HG03280 (cell line): ENCODE results near the gene AGAP1.

ENCODE experiments used
- ATAC-seq: cut with Tn5 transposase; IDR thresholded peaks from one replicate; pipeline ENCODE4 v1.9.1; 2021; ENCODE audit warnings: mild to moderate bottlenecking, moderate library complexity; ENCODE audit not compliant: unreplicated experiment

AGAP1 gene

DNA sequence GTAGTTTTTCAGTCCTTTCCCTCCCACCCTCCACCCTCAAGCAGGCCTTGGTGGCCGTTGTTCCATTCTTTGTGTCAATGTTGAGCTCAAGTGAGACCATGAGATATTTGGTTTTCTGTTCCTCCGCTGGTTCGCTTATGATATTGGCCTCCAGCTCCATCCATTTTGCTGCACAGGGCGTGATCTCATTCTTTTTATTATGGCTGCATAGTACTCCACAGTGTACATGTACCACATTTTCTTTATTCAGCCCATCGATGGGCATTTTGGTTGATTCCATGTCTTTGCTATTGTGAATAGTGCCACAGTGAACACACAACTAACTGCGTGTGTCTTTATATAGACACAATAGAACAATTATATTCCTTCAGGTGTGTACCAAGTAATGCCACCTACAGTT, 14.1 kb downstream of the AGAP1 start:
- no peak for ATAC-seq

DNA sequence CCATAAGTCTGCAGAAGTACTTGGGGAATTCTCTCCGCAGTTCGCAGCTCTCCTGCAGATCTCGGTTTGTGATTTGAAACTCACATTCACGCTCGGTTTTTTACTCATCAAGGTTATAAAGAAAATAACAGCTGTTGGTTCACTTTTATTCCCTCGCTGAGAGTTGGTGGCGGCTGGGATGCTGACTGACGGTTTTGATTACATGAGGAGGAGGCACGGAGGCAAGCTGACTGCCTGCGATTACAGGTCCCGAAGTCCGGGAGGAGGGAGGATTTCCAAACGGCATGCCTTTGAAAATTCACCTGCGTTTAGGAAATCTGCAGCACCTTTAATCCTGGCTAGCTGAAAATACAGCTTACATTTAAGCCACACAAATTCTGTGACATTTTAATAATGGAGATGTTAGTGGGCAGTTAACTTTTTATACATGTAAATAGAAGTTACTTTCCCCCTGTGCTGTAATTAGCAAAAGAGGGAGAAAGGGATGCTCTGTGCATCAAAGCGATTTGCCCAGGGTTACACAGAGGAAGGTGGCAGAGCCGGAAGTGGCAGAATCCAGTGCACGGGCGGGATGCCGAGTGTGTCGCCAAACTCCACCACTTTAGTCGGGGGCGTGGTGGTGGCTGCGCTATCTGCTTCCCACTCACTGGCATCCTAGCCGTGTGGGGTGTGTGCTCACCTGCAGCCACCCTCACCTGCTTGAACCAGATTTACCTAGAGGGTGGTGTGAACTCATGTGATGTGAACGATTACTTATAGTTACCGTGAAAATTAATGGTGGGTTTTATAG, 14.7 kb downstream of the AGAP1 start:
- no peak for ATAC-seq

DNA sequence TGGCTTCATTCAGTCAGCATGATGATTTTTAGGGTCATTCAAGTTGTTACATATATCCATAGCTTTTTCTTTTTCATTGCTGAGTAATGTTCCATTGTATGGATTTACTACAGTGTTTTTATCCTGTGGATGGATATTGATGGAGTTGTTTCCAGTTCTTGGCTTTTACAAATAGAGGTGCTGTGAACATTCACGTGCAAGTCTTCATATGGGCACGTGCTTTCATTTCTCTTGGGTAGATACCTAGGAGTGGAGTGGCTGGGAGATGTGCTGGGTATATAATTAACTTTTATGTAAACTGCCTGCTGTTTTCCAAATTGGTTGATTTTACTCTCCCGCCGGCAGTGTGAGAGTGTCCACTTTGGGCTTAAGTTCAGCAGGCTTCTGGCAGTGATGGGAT, 16.5 kb downstream of the AGAP1 start:
- no peak for ATAC-seq

DNA sequence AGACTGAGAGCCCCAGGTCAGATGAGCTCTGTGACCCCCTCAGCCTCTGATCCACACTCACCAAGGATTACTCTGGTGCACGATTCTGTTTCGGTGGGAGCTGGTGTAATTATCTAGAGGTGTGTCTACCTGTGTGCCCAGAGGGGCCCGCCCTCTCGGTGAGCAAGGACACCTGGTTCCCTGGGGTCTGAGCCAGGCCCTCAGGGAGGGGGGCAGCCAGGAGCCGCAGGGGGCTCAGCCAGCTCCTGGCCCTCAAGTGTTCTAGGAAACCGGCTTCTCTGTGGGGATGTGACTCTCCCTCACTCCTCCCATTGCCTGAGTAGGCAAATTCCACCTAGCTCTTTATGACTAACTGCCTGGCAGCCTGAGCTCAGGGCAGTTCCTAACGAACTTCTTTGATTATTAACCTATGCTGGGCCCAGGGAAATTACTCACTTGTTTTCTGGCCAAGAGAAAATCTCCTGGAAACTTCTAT, 17.4 kb downstream of the AGAP1 start:
- no peak for ATAC-seq

DNA sequence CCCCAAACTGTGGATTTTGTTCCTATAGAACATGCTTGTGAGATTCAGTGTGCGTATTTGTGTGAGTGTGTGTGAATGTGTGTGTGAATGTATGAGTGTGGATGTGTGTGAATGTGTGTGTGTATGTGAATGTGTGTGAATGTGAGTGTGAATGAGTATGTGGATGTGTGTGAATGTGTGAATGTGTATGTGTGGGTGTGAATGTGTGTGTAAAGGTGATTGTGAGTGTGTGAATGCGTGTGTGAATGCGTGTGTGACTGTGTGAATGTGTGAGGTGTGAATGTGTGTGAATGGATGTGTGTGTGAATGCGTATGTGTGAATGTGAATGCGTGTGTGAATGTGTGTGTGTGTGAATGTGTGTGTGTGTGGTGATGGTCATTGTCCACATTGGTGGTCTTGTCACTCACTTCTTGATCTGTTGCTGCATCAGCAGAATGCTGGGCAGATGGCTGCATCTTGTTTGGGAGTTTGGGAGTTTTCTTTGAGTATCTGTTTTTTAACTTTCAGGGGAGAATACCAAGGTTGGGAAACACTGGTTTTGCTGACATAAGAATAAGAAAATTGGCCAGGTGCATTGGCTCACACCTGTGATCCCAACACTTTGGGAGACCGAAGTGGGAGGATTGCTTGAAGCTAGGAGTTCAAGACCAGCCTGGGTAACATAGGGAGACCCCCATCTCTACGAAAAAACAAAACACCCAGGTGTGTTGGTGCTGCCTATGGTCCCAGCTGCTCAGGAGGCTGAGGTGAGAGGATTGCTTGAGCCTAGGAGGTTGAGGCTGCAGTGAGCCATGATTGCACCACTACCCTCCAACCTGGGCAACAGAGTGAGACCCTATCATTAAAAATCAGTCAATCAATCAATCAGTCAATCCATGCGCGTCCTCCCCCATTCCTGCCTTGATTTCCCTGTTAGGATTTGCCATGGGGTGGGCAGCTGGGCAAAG, 18.2 kb downstream of the AGAP1 start:
- no peak for ATAC-seq

DNA sequence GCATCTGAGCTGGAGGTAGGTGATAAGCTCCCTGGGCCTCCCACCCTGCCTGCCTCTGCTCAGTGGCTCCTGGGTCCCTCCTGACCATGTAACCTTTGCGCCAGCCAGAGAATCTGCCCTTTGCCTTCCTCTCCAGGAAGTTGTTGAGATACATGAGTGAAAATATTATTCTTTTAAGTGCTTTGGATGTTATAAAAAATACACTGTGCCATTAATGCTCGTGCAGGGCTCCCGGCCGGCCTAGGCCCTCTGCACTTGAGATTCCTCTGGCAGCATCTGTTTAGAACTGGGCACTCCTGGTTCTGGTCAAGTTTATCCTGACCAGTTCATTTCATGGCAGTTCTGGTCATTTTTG, 18.8 kb downstream of the AGAP1 start:
- no peak for ATAC-seq

DNA sequence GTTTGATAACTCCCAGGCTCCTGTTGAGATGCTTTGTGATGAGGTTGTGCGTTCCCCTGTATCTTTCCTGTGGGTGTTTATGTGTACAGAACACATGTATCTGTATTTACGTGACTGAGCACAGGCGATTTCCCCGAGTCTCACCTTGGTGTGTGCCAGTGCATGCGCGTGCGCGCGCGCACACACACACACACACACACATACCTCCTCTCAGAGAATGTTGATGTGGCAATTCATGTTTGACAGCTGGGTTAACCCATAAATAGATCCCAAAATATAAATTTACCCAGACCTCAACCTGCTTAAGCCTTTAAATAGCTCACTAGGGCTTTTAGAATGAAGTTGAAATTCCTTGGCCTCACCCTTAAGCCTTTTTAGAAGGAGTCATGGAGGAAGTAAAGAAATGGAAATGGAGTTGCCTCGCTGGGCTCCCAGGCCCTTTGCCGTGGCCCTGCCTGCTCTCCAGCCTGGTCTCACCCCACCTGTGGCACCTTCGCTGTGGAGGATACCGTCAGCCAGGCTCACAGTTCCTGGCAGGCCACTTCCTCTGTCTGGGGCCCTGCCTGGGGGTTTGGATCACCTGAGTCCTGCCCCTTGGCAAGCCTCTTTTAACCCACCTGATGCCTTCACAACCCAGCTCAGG, 20.3 kb downstream of the AGAP1 start:
- ATAC-seq, result no peak

DNA sequence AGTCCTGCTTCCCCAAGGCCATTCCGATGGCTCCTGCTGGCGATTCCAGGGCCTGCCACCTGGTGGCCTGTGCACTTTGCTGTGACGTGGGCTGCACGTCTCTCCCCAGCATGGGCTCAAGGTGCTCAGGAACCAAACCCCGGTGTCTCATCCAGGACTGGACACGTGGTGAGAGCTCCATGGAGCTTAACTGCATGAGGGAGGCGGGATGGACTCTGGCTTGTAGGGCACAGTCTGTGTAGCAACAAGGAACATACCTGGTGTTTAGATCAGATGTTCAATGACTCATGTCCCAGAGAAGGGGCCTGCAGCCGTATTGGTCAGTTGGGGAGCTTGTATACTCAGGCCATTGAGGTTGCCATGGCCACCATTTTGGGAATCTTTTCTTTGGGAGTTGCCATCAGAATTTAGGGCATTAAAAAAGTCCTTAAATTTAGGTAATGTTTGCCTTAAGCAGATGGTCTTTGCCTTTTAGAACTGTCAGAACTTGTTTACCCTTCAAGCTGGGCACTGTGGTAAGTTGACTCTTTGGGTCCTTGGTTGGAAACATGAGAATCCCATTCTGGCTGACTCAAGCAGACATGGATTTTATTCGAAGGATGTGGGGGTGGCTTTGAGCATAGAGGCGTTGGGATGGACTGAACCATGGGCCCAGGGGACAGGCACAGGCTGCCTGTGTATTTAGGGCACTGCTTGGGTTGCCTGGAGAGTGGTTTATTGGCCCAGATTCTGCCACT, 21.0 kb downstream of the AGAP1 start:
- ATAC-seq, result no peak

DNA sequence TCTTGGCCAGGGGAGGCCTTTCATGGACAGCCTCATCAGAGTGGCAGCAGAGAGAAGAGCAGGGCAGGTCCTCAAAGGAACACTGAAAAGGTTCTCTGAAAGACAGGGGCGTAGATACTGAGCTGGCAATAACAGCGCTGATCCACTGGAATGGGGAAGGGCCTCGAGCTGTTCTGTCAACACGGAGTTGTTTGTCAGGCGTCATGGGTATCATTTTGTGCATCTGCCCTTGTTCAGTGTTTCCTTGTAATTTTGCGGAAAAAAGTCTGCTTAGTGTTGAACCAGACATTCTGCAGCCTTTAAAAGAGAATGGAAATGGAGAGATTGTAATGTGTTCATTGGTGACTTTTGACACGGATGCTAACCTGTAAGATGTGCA, 21.5 kb downstream of the AGAP1 start:
- no peak for ATAC-seq

DNA sequence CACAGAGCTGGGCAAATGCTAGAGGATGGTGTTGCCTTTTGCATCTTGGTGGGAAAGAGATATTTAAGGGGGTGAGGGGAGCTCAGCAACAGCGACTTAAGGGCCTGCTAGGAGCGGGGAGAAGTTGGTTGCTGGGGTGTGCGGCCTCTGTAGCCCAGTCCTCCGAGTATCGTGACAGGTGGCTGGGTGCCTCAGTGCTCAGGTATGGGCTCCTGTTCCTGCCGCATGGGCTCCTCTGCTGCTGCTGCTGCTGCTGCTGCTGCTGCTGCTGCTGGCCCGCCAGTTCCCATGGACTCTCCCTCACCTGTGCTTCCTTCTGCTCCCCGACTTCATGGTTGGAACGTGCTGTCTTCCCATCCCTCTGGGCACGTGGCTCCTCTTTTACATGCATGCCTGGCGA, 22.0 kb downstream of the AGAP1 start:
- ATAC-seq, result no peak

DNA sequence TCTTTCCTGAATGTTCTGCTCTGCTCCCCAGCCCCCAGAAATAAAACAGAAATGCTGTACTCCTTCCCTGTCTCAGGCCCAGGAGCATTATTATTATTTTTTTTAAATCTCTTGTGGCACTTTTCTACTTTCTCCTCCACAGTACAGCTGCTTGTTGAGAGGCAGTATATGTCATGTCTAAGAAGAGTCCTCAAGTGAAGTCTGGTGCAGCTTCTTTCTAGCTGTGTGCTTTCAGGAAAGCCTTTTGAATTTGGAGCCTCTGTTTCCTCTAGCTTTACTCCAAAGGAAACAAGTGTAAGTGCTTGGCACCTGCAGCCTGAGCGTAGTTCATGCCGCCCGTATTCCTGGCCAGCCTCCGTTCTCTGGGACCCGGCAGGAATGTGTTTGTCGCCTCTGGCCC, 22.4 kb downstream of the AGAP1 start:
- ATAC-seq, result no peak

DNA sequence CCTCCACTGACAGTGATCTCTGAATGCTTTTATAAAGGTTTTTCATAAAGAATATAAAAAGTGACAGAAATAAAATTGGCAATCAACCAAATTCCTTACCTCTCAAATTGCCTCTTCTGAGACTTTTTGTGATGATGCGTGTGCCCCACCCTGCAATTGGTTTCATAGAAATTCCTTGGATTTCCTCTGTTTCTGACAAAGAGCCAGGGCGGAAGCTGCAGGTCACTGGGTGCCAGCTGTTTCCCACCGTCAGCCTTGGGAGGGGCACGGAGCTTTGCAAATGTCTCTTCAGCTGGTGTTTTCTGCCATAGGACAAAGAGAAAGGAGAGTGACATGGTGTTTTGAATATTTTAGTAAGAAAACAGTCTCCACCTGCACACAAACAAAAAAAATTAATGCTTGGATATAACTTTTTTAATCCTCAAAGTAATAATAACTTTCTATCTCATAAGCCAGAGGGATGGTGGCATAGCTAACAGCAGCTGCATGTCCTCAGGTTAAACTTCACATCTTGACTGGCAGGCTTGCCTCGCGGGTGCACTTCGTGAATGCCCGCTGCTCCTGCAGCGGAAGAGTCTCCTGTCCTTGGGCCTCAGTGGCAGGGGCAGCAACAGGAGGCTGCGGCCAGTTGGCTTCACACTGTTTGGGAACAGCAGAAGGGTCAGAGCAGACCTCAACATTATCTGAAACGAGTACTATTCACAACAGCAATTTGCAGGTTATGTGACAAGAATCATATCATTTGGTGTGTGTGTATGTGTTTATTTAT, 24.7 kb downstream of the AGAP1 start:
- no peak for ATAC-seq

DNA sequence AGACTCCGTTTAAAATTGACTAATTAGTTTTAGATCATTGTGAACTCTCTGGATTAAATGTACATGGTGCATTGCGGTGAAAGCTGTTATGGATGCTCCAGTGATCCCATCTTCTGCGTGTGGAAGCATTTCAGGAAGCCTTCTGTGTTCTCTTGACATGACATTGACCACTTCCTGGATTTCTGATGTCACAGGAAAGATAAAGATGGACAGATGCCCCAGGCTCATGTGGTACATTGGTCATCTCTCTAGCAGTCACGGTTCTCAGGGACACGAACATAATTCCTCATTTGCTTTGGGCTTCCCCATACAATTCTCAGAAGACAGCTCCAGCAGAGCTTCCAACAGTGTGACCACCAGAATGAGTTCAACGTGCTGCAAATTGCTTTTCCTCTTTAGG, 26.9 kb downstream of the AGAP1 start:
- ATAC-seq, result no peak

DNA sequence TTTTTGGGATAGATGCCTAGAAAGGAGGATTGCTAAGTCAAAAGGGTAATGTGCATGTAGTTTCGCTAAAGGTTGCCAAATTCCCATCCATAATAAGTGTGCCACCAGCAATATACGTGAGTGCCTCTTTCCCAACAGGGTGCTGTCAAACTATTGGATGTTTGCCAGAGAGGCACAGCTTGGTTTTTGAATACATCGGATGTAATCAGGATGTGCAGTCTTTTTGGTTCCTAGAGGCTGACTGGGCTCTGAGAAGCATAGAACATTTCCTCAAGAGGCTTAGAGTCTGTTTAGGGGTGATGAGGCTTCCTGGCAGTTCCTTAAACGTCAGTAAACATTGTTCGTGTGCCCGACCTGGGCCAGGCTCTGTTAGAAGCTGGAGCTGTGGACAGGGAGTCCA, 28.0 kb downstream of the AGAP1 start:
- ATAC-seq, result no peak

DNA sequence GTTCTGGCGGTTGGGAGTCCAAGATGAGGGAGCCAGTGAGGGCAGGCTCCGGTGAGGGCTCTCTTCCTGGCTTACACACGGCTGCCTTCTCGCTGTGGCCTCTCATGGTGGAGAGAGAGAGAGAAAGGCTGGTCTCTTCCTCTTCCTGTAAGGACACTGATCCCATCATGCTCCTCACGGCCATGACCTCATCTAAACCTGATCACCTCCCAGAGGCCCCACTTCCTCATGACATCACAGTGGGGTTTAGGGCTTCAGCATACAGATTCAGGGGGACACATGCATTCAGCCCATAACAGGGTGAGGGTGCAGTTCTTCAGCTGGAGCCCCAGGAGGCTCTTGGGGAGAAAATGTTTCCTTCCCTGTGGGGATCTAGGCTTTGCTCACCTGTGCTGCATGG, 29.2 kb downstream of the AGAP1 start:
- no peak for ATAC-seq

DNA sequence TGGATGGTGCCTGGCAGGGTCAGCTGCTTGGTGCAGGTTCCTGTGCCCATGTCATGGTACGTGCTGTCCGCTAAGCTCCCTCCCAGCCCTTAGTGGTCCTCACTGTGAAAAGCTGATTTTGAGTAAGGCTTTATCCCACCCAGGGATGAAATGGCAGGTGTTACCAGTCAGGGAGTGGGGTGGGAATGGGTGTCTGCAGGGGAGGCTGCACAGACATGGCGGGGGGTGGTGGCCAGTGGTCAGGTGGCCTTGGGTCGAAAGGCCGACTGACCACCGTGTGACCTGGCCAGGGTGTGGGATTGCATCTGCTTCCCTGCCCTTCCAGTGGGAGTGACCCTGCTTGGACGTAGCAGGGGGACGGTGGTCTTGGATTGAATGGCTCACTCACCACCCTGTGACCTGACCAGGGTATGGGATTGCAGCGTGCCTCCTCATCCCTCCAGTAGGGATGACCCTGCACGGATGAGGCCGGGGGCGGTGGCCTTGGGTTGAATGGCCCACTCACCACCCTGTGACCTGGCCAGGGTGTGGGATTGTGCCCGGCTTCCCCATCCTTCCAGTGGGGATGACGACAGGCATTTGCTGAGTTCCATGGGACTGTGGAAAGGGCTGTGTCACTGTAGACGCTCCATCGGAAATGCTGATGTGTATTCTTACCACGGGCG, 29.8 kb downstream of the AGAP1 start:
- no peak for ATAC-seq

DNA sequence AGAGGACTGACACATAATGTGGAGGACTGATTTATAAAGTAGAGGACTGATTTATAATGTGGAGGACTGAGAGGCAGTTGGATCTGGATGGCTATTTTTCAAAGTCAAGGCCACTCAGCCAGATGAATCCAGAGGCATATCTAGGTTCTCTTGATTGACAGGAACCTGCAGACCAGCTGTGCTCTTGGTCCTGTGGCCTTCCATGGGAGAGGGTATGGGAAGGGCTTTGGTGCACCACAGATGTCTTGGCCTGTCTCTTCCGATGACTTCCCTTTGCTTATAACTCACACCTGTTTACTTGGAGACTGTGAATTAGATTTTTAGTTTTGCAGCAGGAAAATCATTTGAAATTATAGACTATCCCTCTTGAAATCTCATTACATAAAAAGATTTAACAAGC, 32.3 kb downstream of the AGAP1 start:
- ATAC-seq, result no peak

DNA sequence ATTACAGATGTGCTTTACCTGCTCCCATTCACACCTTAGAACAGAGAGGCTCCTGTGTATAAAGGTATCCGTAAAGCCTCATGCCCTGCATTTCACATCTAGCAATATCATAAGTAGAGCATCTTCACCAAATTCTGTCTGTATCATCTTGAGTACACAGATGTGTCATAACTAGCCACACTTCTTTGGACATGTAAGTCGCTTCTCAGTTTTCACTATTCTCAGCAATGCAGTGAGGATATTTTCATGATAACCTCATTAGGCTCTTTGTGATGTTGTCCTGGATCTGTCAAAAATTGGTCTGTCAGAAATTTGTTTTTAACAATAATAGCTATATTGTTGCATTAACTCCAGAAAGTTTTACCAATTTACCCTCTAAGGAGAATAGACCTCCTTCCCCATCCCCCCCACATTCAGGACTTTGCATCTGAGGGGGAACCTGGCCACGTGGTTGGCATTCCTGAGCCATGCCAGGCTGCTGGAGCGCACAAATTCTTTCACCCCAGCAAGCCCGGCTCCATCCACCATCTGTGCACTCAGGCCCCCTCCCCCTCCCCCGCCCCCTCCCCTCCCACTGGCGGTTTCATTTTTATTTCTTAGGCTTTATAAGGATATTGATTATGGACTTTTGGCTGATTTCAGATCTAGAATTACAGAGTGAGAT, 34.1 kb downstream of the AGAP1 start:
- ATAC-seq, result no peak

DNA sequence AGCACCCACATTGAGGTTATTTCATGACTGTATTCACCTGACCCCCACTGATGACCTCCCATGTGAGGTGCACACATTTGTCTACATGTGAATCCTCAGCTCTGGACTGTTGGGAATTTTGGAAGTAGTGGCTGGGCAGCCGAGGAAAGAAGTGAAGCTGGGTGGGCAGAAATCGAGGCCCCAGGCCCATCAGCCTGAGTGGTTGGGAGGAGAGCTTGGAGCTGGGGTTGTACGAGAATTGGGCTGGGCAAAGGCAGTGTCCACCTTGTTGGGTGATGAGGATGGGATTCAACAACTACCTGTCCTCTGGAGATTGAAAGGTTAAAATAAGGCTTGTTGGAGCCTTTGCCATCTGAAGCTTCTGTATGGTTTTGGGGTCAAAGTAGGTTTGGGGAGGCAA, 35.8 kb downstream of the AGAP1 start:
- ATAC-seq, result no peak
